ENCODE results near the gene CTSD. TPM values are rescaled to one million over a fixed set of nuclear protein-coding genes. Genes with fewer than 3 reads are reported as not detected.
A peak's percentile ranks its signal among the peaks of the same experiment; 100 is the strongest.

Gene CTSD
- total RNA-seq, 1 experiment from 2014 or later, result 158 TPM

- no peak overlapping the region for H3K27ac Mint-ChIP-seq
- no peak overlapping the region for H3T11ph ChIP-seq (ENCODE audit: low read length)
- H2BK15ac ChIP-seq (ENCODE audit: low read depth, low read length), result no peak overlapping the region
- H2AK5ac ChIP-seq (ENCODE audit: insufficient read length, low read length), result no peak overlapping the region
- H3K4me1 Mint-ChIP-seq, result peaks cover 6 to 8% of the 10 kb centered on the region in 2 experiments
- DNase-seq, result no peak
- H2BK120ac ChIP-seq (ENCODE audit: low read depth, low read length, poor library complexity, severe bottlenecking), result no peak overlapping the region
- no peak overlapping the region for H3K18ac ChIP-seq (ENCODE audit: insufficient read length, low read depth, low read length)
- no peak overlapping the region for H2BK20ac ChIP-seq (ENCODE audit: low read depth, low read length, poor library complexity, severe bottlenecking)
- H3K23ac ChIP-seq (ENCODE audit: insufficient read length, low read depth, low read length), result no peak overlapping the region
- no peaks in the 10 kb centered on the region for H3K4me1 ChIP-seq (ENCODE audit: insufficient read depth, low read length)
- no peaks in the 10 kb centered on the region for H3K9me3 ChIP-seq (ENCODE audit: control insufficient read depth, low read depth, low read length)
- no peak overlapping the region for H3K9ac ChIP-seq (ENCODE audit: extremely low read depth, insufficient read length, low read length)
- H3K4me3 Mint-ChIP-seq, result no peak overlapping the region
- no peak overlapping the region for H2BK12ac ChIP-seq (ENCODE audit: insufficient read length, low read depth, low read length)
- no CpG with 5 or more reads among the region's 14 CpGs for WGBS (ENCODE audit: extremely low coverage, insufficient read length, low lambda C conversion rate)
- no peak overlapping the region for H4K8ac ChIP-seq (replicated peaks; ENCODE audit: insufficient read length, low read depth, low read length)
- H3K79me2 ChIP-seq (ENCODE audit: insufficient read depth, low read length), result no peaks in the 10 kb centered on the region
- H4K91ac ChIP-seq (ENCODE audit: insufficient read length, low read depth, low read length), result no peak overlapping the region
- no peak overlapping the region for H3K4me2 ChIP-seq (ENCODE audit: insufficient read depth, insufficient read length, low read length)
- peaks cover 4 to 5% of the 10 kb centered on the region in 2 experiments; a peak in 4 of 5 replicates for H3K9me3 Mint-ChIP-seq
- no peaks in the 10 kb centered on the region; a peak in 1 of 7 replicates for H3K36me3 Mint-ChIP-seq (ENCODE audit: insufficient read depth in 1 of 3, low read depth in 3 of 3)
- H4K20me1 ChIP-seq (ENCODE audit: control insufficient read depth, insufficient read depth, insufficient read length), result no peaks in the 10 kb centered on the region
- H3K56ac ChIP-seq (ENCODE audit: insufficient read length, low read depth, low read length), result no peak overlapping the region
- H3K14ac ChIP-seq (ENCODE audit: insufficient read depth, low read length), result no peak overlapping the region
- H3K27me3 ChIP-seq (ENCODE audit: insufficient read depth, low read length), result no peaks in the 10 kb centered on the region
- H3K27me3 Mint-ChIP-seq (ENCODE audit: low read depth), result peaks cover 47% of the 10 kb centered on the region
- H2BK5ac ChIP-seq (ENCODE audit: insufficient read length, low read length), result no peak overlapping the region
- no peak overlapping the region for H3K4ac ChIP-seq (ENCODE audit: low read depth, low read length)
- H3K27ac ChIP-seq (ENCODE audit: insufficient read length, low read depth, low read length), result no peak overlapping the region
- TF ChIP-seq CTCF (conservative IDR thresholded peaks at IDR 0.05), result peak; percentile 54; the same call in 2 of the 3 replicates
- H2AFZ ChIP-seq (ENCODE audit: low read length), result no peak overlapping the region
- no peaks in the 10 kb centered on the region for H3K79me1 ChIP-seq (ENCODE audit: insufficient read depth, low read depth, low read length, poor library complexity, severe bottlenecking)
- no peaks in the 10 kb centered on the region for H3K23me2 ChIP-seq (ENCODE audit: insufficient read length, low read depth, low read length, poor library complexity, severe bottlenecking)
- no peak overlapping the region for H4K5ac ChIP-seq (ENCODE audit: insufficient read length, low read depth, low read length)
Observed at GRCh38 chr11:1807264-1807995, 43.7 kb upstream of the CTSD start.
